SK-N-SH (cell line): ENCODE results near the gene SPRR1A.

Experiments
- ELF1 ChIP-seq: IDR thresholded peaks from 2 replicates; pipeline ENCODE4 v1.4.0; 2012
- EP300 ChIP-seq, 2 experiments: IDR thresholded peaks; 2 replicates each; pipeline versions ENCODE4 v1.4.0 to v1.6.1; 2012; ENCODE audit warnings: borderline replicate concordance in 1 of 2, low read depth in 1 of 2, low read length in 1 of 2
- POLR2AphosphoS5 ChIP-seq: IDR thresholded peaks from 2 replicates; pipeline ENCODE4 v1.6.1; 2012; ENCODE audit warnings: low read depth, low read length
- RCOR1 ChIP-seq: fragments of 150-350 bp; IDR thresholded peaks from 2 replicates; pipeline ENCODE4 v1.6.1; 2017; ENCODE audit warnings: antibody characterized with exemption, low read length
- TAF1 ChIP-seq: IDR thresholded peaks from 2 replicates; pipeline ENCODE4 v1.6.1; 2012; ENCODE audit warnings: low read depth, mild to moderate bottlenecking, low read length, moderate library complexity, borderline replicate concordance
- TCF12 ChIP-seq: IDR thresholded peaks from 2 replicates; pipeline ENCODE4 v1.4.0; 2012
- TF ChIP-seq, protein P1 (sequence below): fragments of 200-600 bp; sonication (generic); IDR thresholded peaks from 2 replicates; pipeline ENCODE4 v1.6.1; 2017; ENCODE audit warnings: antibody characterized with exemption, mild to moderate bottlenecking, moderate library complexity
- TF ChIP-seq, protein P2 (sequence below): IDR thresholded peaks from 2 replicates; pipeline ENCODE4 v1.4.0; 2012; ENCODE audit warnings: low read depth, borderline replicate concordance
- TF ChIP-seq, protein P3 (sequence below): fragments of 150-350 bp; IDR thresholded peaks from 2 replicates; pipeline ENCODE4 v1.6.1; 2016; ENCODE audit warnings: mild to moderate bottlenecking, low read depth, low read length

DNA sequence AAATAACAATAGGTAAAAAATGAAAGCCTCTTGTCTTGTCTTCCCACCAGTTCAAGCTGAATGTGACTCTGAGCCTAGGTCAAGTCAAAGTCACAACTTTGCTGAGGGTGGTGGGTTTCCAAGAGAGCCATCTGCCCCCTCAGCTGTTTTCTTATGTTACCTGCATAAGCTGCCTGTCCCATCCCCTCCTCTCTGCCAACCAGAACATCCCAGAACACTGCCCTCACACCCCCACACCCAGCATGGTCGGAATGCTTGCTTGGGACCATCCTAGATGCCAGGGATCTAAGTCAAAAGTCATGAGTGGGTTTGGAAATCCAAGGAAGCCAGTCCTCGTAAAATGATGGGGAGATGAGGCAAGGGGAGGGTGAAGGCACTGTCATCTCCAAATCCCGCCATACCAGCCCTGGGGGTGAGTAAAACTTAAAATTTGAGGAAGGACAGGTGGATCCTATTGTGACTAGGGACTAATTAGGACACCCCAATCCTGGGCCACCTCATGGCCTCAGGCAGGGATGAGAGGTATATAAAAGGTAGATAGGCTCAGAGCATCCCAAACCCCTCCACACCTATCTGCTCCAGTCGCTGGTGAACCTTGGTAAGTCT, 37.1 kb upstream of the SPRR1A start, which contains the start of gene SPRR5:
- TF ChIP-seq, protein P1, sequence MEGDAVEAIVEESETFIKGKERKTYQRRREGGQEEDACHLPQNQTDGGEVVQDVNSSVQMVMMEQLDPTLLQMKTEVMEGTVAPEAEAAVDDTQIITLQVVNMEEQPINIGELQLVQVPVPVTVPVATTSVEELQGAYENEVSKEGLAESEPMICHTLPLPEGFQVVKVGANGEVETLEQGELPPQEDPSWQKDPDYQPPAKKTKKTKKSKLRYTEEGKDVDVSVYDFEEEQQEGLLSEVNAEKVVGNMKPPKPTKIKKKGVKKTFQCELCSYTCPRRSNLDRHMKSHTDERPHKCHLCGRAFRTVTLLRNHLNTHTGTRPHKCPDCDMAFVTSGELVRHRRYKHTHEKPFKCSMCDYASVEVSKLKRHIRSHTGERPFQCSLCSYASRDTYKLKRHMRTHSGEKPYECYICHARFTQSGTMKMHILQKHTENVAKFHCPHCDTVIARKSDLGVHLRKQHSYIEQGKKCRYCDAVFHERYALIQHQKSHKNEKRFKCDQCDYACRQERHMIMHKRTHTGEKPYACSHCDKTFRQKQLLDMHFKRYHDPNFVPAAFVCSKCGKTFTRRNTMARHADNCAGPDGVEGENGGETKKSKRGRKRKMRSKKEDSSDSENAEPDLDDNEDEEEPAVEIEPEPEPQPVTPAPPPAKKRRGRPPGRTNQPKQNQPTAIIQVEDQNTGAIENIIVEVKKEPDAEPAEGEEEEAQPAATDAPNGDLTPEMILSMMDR, result no peak
- TF ChIP-seq, protein P2, sequence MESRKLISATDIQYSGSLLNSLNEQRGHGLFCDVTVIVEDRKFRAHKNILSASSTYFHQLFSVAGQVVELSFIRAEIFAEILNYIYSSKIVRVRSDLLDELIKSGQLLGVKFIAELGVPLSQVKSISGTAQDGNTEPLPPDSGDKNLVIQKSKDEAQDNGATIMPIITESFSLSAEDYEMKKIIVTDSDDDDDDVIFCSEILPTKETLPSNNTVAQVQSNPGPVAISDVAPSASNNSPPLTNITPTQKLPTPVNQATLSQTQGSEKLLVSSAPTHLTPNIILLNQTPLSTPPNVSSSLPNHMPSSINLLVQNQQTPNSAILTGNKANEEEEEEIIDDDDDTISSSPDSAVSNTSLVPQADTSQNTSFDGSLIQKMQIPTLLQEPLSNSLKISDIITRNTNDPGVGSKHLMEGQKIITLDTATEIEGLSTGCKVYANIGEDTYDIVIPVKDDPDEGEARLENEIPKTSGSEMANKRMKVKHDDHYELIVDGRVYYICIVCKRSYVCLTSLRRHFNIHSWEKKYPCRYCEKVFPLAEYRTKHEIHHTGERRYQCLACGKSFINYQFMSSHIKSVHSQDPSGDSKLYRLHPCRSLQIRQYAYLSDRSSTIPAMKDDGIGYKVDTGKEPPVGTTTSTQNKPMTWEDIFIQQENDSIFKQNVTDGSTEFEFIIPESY, result no peak
- TF ChIP-seq EP300 (IDR thresholded peaks at IDR 0.05; ENCODE audit: borderline replicate concordance in 1 of 2, low read depth in 1 of 2, low read length in 1 of 2) (no peak), TAF1 (no peak), RCOR1 (no peak), ELF1 (no peak), TCF12 (no peak), POLR2AphosphoS5 (no peak)
- TF ChIP-seq, protein P3, sequence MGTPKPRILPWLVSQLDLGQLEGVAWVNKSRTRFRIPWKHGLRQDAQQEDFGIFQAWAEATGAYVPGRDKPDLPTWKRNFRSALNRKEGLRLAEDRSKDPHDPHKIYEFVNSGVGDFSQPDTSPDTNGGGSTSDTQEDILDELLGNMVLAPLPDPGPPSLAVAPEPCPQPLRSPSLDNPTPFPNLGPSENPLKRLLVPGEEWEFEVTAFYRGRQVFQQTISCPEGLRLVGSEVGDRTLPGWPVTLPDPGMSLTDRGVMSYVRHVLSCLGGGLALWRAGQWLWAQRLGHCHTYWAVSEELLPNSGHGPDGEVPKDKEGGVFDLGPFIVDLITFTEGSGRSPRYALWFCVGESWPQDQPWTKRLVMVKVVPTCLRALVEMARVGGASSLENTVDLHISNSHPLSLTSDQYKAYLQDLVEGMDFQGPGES, result no peak
